ENCODE data around the gene CAMSAP1.

DNA sequence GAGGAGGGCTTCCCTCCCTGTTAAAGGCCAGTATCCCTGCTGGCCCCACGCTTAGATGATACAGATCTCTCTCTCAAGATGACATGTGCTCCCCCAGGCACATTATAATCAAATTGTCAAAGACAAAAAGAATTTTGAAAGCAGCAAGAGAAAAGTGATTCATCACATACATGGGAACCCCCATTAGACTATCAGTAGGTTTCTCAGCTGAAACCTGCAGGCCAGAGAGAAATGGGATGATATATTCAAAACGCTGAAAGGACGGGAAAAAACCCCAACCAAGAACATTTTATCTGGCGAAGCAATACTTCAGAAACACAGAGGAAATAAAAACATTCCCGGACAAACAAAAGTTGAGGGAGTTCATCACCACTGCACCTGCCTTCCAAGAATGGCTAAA, 78.7 kb downstream of the CAMSAP1 start:
- TF ChIP-seq EZH2 (IDR thresholded peaks at IDR 0.05; ENCODE audit: low read length, missing control alignments) (no peak), CTCF (conservative IDR thresholded peaks at IDR 0.05 in 1 of 2, IDR thresholded peaks at IDR 0.05 in 1 of 2; ENCODE audit: low read depth in 1 of 2, low read length in 2 of 2) (no peak)
